Colonic mucosa (tissue), 4 donors: ENCODE results near the gene CNOT2. TPM values are rescaled to one million over a fixed set of nuclear protein-coding genes. Genes with fewer than 3 reads are reported as not detected.
"Not testable (repeated sequence)": the region's sequence is repeated elsewhere in the genome, so short reads cannot be mapped to it uniquely, and the experiment has no call there.

Experiments used
- DNase-seq: peaks from one replicate; pipeline ENCODE4 v3.0.0-alpha.2; 2020
- H3K27ac ChIP-seq: fragments of 200-600 bp; one replicate; pipeline ENCODE4 v1.8.0; 2021
- H3K27me3 ChIP-seq: fragments of 200-600 bp; one replicate; pipeline ENCODE4 v1.8.0; 2021
- H3K36me3 ChIP-seq: fragments of 200-600 bp; one replicate; pipeline ENCODE4 v1.8.0; 2021
- H3K4me1 ChIP-seq: fragments of 200-600 bp; one replicate; pipeline ENCODE4 v1.8.0; 2021; ENCODE audit warnings: mild to moderate bottlenecking
- H3K4me3 ChIP-seq: fragments of 200-600 bp; one replicate; pipeline ENCODE4 v1.8.0; 2021
- H3K9ac ChIP-seq, 2 donors: one replicate each; pipeline ENCODE4 v1.7.0; 2013; ENCODE audit warnings: control low read depth in 2 of 2, low read depth in 2 of 2, low read length in 2 of 2
- H3K9me3 ChIP-seq: fragments of 200-600 bp; one replicate; pipeline ENCODE4 v1.8.0; 2021
- intact Hi-C: fragments of 100-400 bp; cut with DNase I; formaldehyde crosslinking; loops from one replicate; pipeline ENCODE4 v1.14.1; 2022
- total RNA-seq, 2 donors: library from RNA; stranded (reverse); fragmentation: NEBNext Ultra II Directional in 1 of 2; extraction: Animal tissue kit (Norgen Biotek cat#: 25700) in 1 of 2; gene quantifications; one replicate each; pipeline ENCODE4 v1.2.1, GENCODE V29; 2021
- TF ChIP-seq, protein P1 (sequence below): fragments of 200-600 bp; IDR thresholded peaks from one replicate; pipeline ENCODE4 v1.8.0; 2022; ENCODE audit warnings: antibody characterized with exemption, mild to moderate bottlenecking
- donor health status: healthy.
- donor health status: DM: no; HTN: no; CAD: no.
- donor health status: DM: no; HTN: no; CAD: no.

Gene CNOT2
- total RNA-seq, 2 donors from 2014 or later, result 55.2 to 80.3 TPM

DNA sequence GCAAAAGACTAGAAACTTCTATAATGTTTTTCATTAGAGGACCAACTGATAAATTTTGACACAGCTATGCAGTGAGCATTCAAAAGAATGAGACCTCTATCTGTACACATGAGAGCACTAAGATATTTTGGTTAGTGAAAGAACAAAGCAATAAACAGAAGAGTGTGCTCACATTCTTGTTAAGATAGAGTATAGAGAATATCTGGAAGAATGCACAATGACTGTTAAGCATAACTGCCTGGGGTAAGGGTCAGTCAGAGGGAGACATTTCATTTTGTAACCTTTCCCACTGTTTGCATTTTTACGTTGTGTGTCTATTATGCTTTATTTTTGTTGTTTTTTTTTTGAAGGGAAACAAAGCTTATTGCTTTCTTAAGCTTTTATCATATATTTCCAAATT lies 143.5 kb downstream of the CNOT2 start:
- H3K9me3 ChIP-seq, result no peaks in the 10 kb centered on the region
- TF ChIP-seq, protein P1, sequence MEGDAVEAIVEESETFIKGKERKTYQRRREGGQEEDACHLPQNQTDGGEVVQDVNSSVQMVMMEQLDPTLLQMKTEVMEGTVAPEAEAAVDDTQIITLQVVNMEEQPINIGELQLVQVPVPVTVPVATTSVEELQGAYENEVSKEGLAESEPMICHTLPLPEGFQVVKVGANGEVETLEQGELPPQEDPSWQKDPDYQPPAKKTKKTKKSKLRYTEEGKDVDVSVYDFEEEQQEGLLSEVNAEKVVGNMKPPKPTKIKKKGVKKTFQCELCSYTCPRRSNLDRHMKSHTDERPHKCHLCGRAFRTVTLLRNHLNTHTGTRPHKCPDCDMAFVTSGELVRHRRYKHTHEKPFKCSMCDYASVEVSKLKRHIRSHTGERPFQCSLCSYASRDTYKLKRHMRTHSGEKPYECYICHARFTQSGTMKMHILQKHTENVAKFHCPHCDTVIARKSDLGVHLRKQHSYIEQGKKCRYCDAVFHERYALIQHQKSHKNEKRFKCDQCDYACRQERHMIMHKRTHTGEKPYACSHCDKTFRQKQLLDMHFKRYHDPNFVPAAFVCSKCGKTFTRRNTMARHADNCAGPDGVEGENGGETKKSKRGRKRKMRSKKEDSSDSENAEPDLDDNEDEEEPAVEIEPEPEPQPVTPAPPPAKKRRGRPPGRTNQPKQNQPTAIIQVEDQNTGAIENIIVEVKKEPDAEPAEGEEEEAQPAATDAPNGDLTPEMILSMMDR, result no peak
- no peaks in the 10 kb centered on the region for H3K36me3 ChIP-seq
- no peak overlapping the region for H3K4me3 ChIP-seq
- no peaks in the 10 kb centered on the region for H3K27me3 ChIP-seq
- no peaks in the 10 kb centered on the region for H3K4me1 ChIP-seq
- H3K9ac ChIP-seq, result no peak overlapping the region
- no peak overlapping the region for H3K27ac ChIP-seq
- intact Hi-C loops, result no loop called here
- no peak for DNase-seq

DNA sequence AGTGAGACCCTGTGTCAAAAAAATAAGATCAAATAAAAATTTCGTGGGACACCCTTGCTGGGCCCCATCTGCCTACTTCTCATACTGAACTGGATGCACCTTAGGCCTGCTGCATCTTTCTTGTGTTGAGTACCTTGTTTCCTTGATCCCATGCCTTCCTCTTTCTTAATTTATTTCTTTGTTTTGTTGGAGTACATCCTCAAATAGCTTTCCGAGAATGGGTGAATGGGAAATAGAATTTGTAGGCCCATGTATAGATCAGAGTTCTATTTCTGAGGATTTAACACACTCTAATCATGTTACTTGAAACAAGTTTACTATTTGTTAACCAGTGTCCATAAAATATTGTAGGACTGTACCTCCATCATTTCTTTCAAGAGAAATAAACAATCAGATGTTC lies 146.4 kb downstream of the CNOT2 start:
- no peaks in the 10 kb centered on the region for H3K27me3 ChIP-seq
- H3K9me3 ChIP-seq, result no peaks in the 10 kb centered on the region
- TF ChIP-seq, protein P1, result no peak
- no peak overlapping the region for H3K9ac ChIP-seq
- no peak for DNase-seq
- no peaks in the 10 kb centered on the region for H3K4me1 ChIP-seq
- H3K36me3 ChIP-seq, result no peaks in the 10 kb centered on the region
- H3K4me3 ChIP-seq, result no peak overlapping the region
- no peak overlapping the region for H3K27ac ChIP-seq
- intact Hi-C loops, result no loop called here

DNA sequence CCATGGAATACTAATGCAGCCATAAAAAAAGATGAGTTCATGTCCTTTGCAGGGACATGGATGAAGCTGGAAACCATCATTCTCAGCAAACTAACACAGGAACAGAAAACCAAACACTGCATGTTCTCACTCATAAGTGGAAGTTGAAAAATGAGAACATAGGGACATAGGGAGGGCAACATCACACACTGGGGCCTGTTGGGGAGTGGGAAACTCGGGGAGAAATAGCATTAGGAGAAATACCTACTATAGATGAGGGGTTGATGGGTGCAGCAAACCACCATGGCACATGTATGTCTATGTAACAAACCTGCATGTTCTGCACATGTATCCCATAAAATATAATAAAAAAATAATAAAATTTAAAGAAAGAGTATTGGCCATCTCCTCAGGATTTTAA lies 149.4 kb downstream of the CNOT2 start:
- H3K9ac ChIP-seq, H3K27ac ChIP-seq, H3K4me1 ChIP-seq, H3K27me3 ChIP-seq, intact Hi-C loops, DNase-seq, H3K9me3 ChIP-seq, H3K36me3 ChIP-seq, H3K4me3 ChIP-seq: not testable (repeated sequence)

DNA sequence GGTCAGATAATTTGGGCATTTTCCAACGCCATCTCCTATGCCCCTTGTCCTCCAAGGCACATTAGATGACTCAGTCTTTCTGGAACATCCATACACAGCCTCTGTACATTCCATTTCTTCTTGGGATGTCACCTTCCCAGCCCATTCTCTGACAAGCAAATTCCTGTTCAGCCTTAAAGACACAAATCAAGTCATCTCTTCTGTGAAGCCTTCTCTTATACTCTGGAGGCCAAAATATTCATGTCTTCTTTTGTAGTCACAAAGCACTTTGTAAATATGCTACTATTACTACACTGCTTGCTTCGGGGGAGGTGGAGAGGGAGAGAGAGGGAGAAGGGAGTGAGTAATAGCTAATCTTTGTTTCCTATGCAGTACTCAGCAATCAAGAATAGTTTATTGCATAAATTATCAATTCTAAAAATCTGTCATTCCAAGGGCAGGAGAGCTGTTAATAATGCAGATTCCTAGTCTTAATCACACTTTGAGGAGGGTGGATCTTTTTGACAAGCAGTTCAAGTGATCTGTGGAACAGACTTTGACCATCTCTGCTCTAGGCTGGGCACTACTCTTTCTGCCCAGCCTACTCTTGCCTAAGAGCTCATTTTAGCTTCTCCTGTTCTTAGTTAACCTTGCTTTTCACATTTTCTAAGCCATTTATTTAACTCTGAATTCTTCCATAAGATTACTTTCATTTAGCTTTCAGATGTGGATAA lies 150.7 kb downstream of the CNOT2 start:
- intact Hi-C loops, result no loop called here
- Histone ChIP-seq H3K27ac (no peak overlapping the region), H3K9ac (no peak overlapping the region), H3K4me3 (no peak overlapping the region), H3K27me3 (no peaks in the 10 kb centered on the region), H3K4me1 (no peaks in the 10 kb centered on the region), H3K36me3 (no peaks in the 10 kb centered on the region), H3K9me3 (no peaks in the 10 kb centered on the region)
- TF ChIP-seq, protein P1, result no peak
- DNase-seq, result no peak

DNA sequence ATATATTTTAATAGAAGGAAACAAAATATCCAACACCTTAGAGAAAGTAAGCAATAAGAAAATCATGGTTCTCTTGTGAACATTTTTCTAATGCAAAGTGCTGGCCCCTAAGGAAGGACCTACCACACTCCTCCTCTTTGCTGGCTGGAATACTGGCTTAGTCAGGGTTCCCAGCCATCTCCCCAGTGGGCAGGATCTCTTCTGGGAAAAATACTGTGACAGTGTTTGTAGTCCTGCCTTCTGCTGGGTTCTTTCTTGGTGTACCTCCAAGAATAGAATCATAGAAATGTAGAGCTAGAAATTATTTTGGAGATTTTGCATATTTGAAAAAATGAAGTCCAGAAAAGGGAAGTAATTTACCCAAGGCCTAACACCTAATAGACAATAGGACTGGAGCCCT lies 154.8 kb downstream of the CNOT2 start:
- Histone ChIP-seq H3K4me3 (no peak overlapping the region), H3K36me3 (no peaks in the 10 kb centered on the region), H3K4me1 (no peaks in the 10 kb centered on the region), H3K27ac (no peak overlapping the region), H3K9me3 (no peaks in the 10 kb centered on the region), H3K9ac (no peak overlapping the region), H3K27me3 (no peaks in the 10 kb centered on the region)
- intact Hi-C loops, result no loop called here
- no peak for DNase-seq
- TF ChIP-seq, protein P1, result no peak

DNA sequence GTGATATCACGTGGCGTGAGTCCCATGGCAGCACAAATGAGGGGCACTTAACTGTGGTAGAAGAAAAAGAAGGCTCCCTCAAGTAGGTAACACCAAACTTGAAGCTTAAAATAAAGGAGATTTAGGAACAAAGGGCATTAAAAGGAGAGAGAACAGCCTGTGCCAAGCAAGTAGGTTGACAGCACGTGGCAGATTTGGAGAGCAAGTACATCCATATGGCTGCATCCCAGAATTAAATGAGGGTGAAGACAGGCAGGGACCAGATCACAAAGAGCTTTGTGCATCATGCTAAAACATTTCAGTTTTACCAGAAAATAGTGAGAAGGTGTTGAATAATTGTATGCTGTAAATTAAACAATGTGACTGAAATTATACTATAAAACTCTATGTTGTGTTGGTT lies 155.6 kb downstream of the CNOT2 start:
- no peak overlapping the region for H3K4me3 ChIP-seq
- intact Hi-C loops, result no loop called here
- no peak for DNase-seq
- H3K9me3 ChIP-seq, result no peaks in the 10 kb centered on the region
- no peaks in the 10 kb centered on the region for H3K36me3 ChIP-seq
- TF ChIP-seq, protein P1, result no peak
- no peaks in the 10 kb centered on the region for H3K27me3 ChIP-seq
- no peak overlapping the region for H3K27ac ChIP-seq
- no peaks in the 10 kb centered on the region for H3K4me1 ChIP-seq
- H3K9ac ChIP-seq, result no peak overlapping the region
